Measurements from ENCODE around the gene ORAI2. TPM values are rescaled to one million over a fixed set of nuclear protein-coding genes. Genes with fewer than 3 reads are reported as not detected.

Gene ORAI2
- total and polyA plus RNA-seq, 2 of the 8 experiments (the other 6 are each of a cell fraction or from before 2014, with no cell fraction given), result 20.7 to 35.2 TPM

DNA sequence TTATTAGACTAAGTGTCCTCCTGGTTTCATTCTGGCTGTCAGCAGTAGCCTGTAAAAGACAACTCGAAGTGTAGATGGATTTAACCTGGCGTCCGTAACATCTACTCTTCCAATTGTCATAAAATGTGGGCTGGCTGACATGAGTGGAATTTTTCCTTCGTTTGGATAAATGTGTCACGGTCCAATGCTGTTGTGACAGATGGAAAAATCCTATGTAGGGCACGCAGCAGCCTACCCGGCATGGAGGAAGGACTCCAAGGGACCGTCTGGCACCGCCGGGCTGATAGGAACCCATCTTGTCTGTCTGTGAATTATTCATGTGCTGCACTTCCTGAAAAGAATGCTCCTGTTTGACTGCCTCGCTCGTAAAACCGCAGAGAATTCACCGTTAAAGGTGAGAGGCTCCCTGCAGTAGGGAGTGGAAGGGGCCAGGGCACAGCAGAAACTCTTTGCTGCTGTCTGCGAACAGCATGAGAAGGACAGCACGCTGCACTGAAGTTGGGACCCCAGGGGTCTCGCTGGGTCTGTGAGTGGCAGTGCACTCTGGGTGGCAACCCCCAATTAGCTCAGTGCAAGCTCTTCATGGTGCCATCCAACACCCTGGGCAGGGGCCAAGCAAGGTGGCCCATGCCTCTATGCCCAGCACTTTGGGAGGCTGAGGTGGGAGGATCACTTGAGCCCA is 1.6 kb upstream of the ORAI2 start (continued):
- TF ChIP-seq CHD7 (IDR thresholded peaks at IDR 0.05; ENCODE audit: insufficient replicate concordance, low read length), result no peak
- TF ChIP-seq ATF2 (IDR thresholded peaks at IDR 0.05; ENCODE audit: low read length), result no peak
- TF ChIP-seq RBBP5 (IDR thresholded peaks at IDR 0.05; ENCODE audit: borderline replicate concordance, low read depth, low read length), result no peak
- no peak for TF ChIP-seq SAP30 (IDR thresholded peaks at IDR 0.05; ENCODE audit: insufficient read depth, insufficient replicate concordance, low read length)
- no peak for TF ChIP-seq KDM4A (IDR thresholded peaks at IDR 0.05; ENCODE audit: low read depth, low read length, severe bottlenecking)
- no peak for TF ChIP-seq SIX5 (IDR thresholded peaks at IDR 0.05; ENCODE audit: low read depth, low read length)
- no peak for TF ChIP-seq RAD21 (IDR thresholded peaks at IDR 0.05 in 1 of 2, conservative IDR thresholded peaks at IDR 0.05 in 1 of 2; ENCODE audit: low read depth in 2 of 2, low read length in 2 of 2)
